ENCODE data around the gene STAT5B.

- TF ChIP-seq, protein P1, sequence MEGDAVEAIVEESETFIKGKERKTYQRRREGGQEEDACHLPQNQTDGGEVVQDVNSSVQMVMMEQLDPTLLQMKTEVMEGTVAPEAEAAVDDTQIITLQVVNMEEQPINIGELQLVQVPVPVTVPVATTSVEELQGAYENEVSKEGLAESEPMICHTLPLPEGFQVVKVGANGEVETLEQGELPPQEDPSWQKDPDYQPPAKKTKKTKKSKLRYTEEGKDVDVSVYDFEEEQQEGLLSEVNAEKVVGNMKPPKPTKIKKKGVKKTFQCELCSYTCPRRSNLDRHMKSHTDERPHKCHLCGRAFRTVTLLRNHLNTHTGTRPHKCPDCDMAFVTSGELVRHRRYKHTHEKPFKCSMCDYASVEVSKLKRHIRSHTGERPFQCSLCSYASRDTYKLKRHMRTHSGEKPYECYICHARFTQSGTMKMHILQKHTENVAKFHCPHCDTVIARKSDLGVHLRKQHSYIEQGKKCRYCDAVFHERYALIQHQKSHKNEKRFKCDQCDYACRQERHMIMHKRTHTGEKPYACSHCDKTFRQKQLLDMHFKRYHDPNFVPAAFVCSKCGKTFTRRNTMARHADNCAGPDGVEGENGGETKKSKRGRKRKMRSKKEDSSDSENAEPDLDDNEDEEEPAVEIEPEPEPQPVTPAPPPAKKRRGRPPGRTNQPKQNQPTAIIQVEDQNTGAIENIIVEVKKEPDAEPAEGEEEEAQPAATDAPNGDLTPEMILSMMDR (IDR thresholded peaks at IDR 0.05; ENCODE audit: insufficient read depth, low read length, poor library complexity, severe bottlenecking): no peak
- TF ChIP-seq EZH2phosphoT487 (conservative IDR thresholded peaks at IDR 0.05; ENCODE audit: low read length): no peak
Measured at GRCh38 chr17:42197564-42198156, 78.5 kb downstream of the STAT5B start.
